SK-N-SH (cell line): Measurements from ENCODE around the gene FAM229B. TPM values are rescaled to one million over a fixed set of nuclear protein-coding genes. Genes with fewer than 3 reads are reported as not detected.

Experiments
- CTCF ChIA-PET: fragments of 300-600, 350-600 bp; formaldehyde crosslinking; extraction: SDS; loops from one replicate; lab custom pipeline; 2021; lab: Yijun Ruan, JAX
- POLR2A ChIA-PET: fragments of 350-600 bp; sonication (Branson Sonifier 250); formaldehyde crosslinking; extraction: SDS; loops from one replicate; lab custom pipeline; 2020; ENCODE audit warnings: antibody characterized with exemption, inconsistent platforms; lab: Yijun Ruan, JAX
- DNase-seq: peaks from one replicate; pipeline ENCODE4 v3.0.0; 2012
- H2AFZ ChIP-seq: fragments of 200-600 bp; sonication (generic); 2 replicates; pipeline ENCODE4 v1.8.1; 2016; ENCODE audit warnings: antibody characterized with exemption, mild to moderate bottlenecking, low read depth
- H3F3A ChIP-seq: fragments of 200-600 bp; sonication (generic); replicated peaks from 2 replicates; pipeline ENCODE3; 2016; ENCODE audit warnings: antibody characterized with exemption, mild to moderate bottlenecking; ENCODE audit not compliant: insufficient read depth
- H3K27ac ChIP-seq, 2 experiments: fragments of 200-500 bp in 1 of 2; fragments of 200-600 bp in 1 of 2; sonication (Bioruptor generic) in 1 of 2; sonication (generic), shearing (Covaris generic) in 1 of 2; 2 replicates each; pipeline versions ENCODE4 v1.5.1 to v1.6.1; 2014 to 2016; ENCODE audit warnings: low read depth in 2 of 2, inconsistent platforms in 1 of 2, low read length in 1 of 2, mild to moderate bottlenecking in 1 of 2, mixed read lengths in 1 of 2
- H3K27me3 ChIP-seq: fragments of 200-600 bp; sonication (generic), shearing (Covaris generic); 2 replicates; pipeline ENCODE4 v1.6.1; 2016; ENCODE audit warnings: mixed run types; ENCODE audit not compliant: insufficient read depth
- H3K36me3 ChIP-seq, 2 experiments: fragments of 200-500 bp in 1 of 2; fragments of 200-600 bp in 1 of 2; sonication (Bioruptor generic) in 1 of 2; sonication (generic) in 1 of 2; replicated peaks in 1 of 2; 2 replicates each; pipeline versions ENCODE3 to v1.5.1; 2014 to 2016; ENCODE audit warnings: low read length in 1 of 2, mild to moderate bottlenecking in 1 of 2; ENCODE audit not compliant: insufficient read depth in 2 of 2, control insufficient read depth in 1 of 2
- H3K4me1 ChIP-seq, 2 experiments: fragments of 200-500 bp in 1 of 2; fragments of 200-600 bp in 1 of 2; sonication (Bioruptor generic) in 1 of 2; sonication (generic), shearing (Covaris generic) in 1 of 2; 2 replicates each; pipeline versions ENCODE4 v1.5.1 to v1.6.1; 2014 to 2016; ENCODE audit warnings: low read depth in 1 of 2, low read length in 1 of 2, mixed run types in 1 of 2; ENCODE audit not compliant: insufficient read depth in 2 of 2, control insufficient read depth in 1 of 2
- H3K4me2 ChIP-seq: fragments of 200-600 bp; sonication (generic), shearing (Covaris generic); 2 replicates; pipeline ENCODE4 v1.6.1; 2017; ENCODE audit warnings: mixed run types
- H3K4me3 ChIP-seq, 2 experiments: fragments of 200-500 bp in 1 of 2; fragments of 200-600 bp in 1 of 2; sonication (Bioruptor generic) in 1 of 2; sonication (generic), shearing (Covaris generic) in 1 of 2; 2 replicates each; pipeline versions ENCODE4 v1.5.1 to v1.8.1; 2014 to 2016; ENCODE audit warnings: low read depth in 2 of 2, inconsistent platforms in 1 of 2, low read length in 1 of 2, mild to moderate bottlenecking in 1 of 2, mixed read lengths in 1 of 2, moderate library complexity in 1 of 2
- H3K79me2 ChIP-seq: fragments of 200-600 bp; sonication (generic); 2 replicates; pipeline ENCODE4 v1.8.1; 2017; ENCODE audit warnings: mild to moderate bottlenecking; ENCODE audit not compliant: insufficient read depth
- H3K9ac ChIP-seq: fragments of 200-600 bp; sonication (generic); 2 replicates; pipeline ENCODE4 v1.6.1; 2017; ENCODE audit warnings: mixed run types
- H3K9me2 ChIP-seq: fragments of 200-600 bp; sonication (generic); 2 replicates; pipeline ENCODE4 v1.6.1; 2017; ENCODE audit warnings: mixed run types
- H3K9me3 ChIP-seq: fragments of 200-600 bp; sonication (generic); 2 replicates; pipeline ENCODE4 v1.6.1; 2017; ENCODE audit warnings: mixed run types, mild to moderate bottlenecking, moderate library complexity
- H4K20me1 ChIP-seq: fragments of 200-600 bp; sonication (generic); 2 replicates; pipeline ENCODE4 v1.6.1; 2017; ENCODE audit warnings: mild to moderate bottlenecking, mixed run types; ENCODE audit not compliant: insufficient read depth
- CHD2 ChIP-seq: fragments of 150-350 bp; IDR thresholded peaks from 2 replicates; pipeline ENCODE4 v1.6.1; 2018; ENCODE audit warnings: low read length; ENCODE audit not compliant: partially characterized antibody
- EP300 ChIP-seq, 2 experiments: IDR thresholded peaks; 2 replicates each; pipeline versions ENCODE4 v1.4.0 to v1.6.1; 2012; ENCODE audit warnings: borderline replicate concordance in 1 of 2, low read depth in 1 of 2, low read length in 1 of 2
- EZH2phosphoT487 ChIP-seq: fragments of 200-600 bp; sonication (generic); IDR thresholded peaks from 2 replicates; pipeline ENCODE4 v1.6.1; 2017; ENCODE audit warnings: low read depth, mixed run types, mild to moderate bottlenecking, antibody characterized with exemption, moderate library complexity, borderline replicate concordance
- FOXJ3 ChIP-seq: sonication (generic); formaldehyde crosslinking; IDR thresholded peaks from 2 replicates; pipeline ENCODE4 v1.5.1; 2020; ENCODE audit warnings: mild to moderate bottlenecking, missing genetic modification reagents
- GABPA ChIP-seq: IDR thresholded peaks from 2 replicates; pipeline ENCODE4 v1.4.0; 2012; ENCODE audit warnings: low read depth, mild to moderate bottlenecking
- JUND ChIP-seq: IDR thresholded peaks from 2 replicates; pipeline ENCODE4 v1.4.0; 2012
- MAX ChIP-seq: IDR thresholded peaks from 2 replicates; pipeline ENCODE4 v1.4.0; 2012; ENCODE audit warnings: low read depth
- MXI1 ChIP-seq: IDR thresholded peaks from 2 replicates; pipeline ENCODE4 v1.6.1; 2012; ENCODE audit warnings: mild to moderate bottlenecking, low read depth, low read length, improper control_type of control experiment
- NRF1 ChIP-seq: IDR thresholded peaks from 2 replicates; pipeline ENCODE4 v1.6.1; 2012; ENCODE audit warnings: low read depth, mild to moderate bottlenecking, low read length
- PBX3 ChIP-seq: IDR thresholded peaks from 2 replicates; pipeline ENCODE4; 2012
- POLR2AphosphoS5 ChIP-seq: IDR thresholded peaks from 2 replicates; pipeline ENCODE4 v1.6.1; 2012; ENCODE audit warnings: low read depth, low read length
- RAD21 ChIP-seq: IDR thresholded peaks from 2 replicates; pipeline ENCODE4 v1.6.1; 2012; ENCODE audit warnings: mild to moderate bottlenecking, low read length
- REST ChIP-seq: IDR thresholded peaks from 2 replicates; pipeline ENCODE4 v1.6.1; 2012; ENCODE audit warnings: mild to moderate bottlenecking, low read depth, low read length, moderate library complexity
- RFX5 ChIP-seq: IDR thresholded peaks from 2 replicates; pipeline ENCODE4 v1.6.1; 2012; ENCODE audit warnings: mild to moderate bottlenecking, improper control_type of control experiment, low read length
- SIN3A ChIP-seq: IDR thresholded peaks from 2 replicates; pipeline ENCODE4 v1.6.1; 2012; ENCODE audit warnings: low read depth, mild to moderate bottlenecking, low read length, moderate library complexity, borderline replicate concordance
- TAF1 ChIP-seq: IDR thresholded peaks from 2 replicates; pipeline ENCODE4 v1.6.1; 2012; ENCODE audit warnings: low read depth, mild to moderate bottlenecking, low read length, moderate library complexity, borderline replicate concordance
- USF2 ChIP-seq: fragments of 150-350 bp; IDR thresholded peaks from 2 replicates; pipeline ENCODE4 v1.6.1; 2017; ENCODE audit warnings: antibody characterized with exemption, low read length, low read depth, borderline replicate concordance
- WGBS: methylation state at CpG from one replicate; pipeline ENCODE4 v1.1.6; 2017; ENCODE audit warnings: low lambda C conversion rate; 5-methylcytosine and 5-hydroxymethylcytosine counted together
- polyA plus RNA-seq, 3 experiments: library from polyadenylated mRNA; depleted of rRNA; stranded (reverse); fragments of >200 nt; gene quantifications; 2 replicates each; pipeline ENCODE4 v1.2.3, GENCODE V29; 2012

FAM229B gene
- polyA plus RNA-seq, 1 of the 3 experiments (the other 2 are of a cell fraction): 15.9 TPM

GRCh38 chr6:112043032-112044007 is 44.1 kb upstream of the FAM229B start (continued):
- TF ChIP-seq RAD21 (peak; percentile 97), FOXJ3 (CRISPR knock-in tag) (no peak), JUND (no peak), EP300 (IDR thresholded peaks at IDR 0.05; ENCODE audit: borderline replicate concordance in 1 of 2, low read depth in 1 of 2, low read length in 1 of 2) (no peak), POLR2AphosphoS5 (peak; percentile 87), USF2 (no peak), RFX5 (peak; percentile 73; the same call in 1 of the 2 replicates)
- TF ChIP-seq, all 33 proteins: peak for 13

- Histone ChIP-seq H3K4me1 (peaks cover 6 to 11% of the 10 kb centered on the region in 2 experiments), H2AFZ (no peak overlapping the region), H3K4me3 (no peak overlapping the region), H3F3A (peaks cover 23% of the 10 kb centered on the region), H3K27ac (peak overlapping the region; percentile 18 to 96; a peak in 3 of 4 replicates), H3K36me3 (no peaks in the 10 kb centered on the region), H3K27me3 (no peaks in the 10 kb centered on the region), H3K9ac (no peak overlapping the region), H3K9me2 (no peaks in the 10 kb centered on the region), H3K4me2 (0 out of 2 replicates have a peak overlapping the region, but pooled peaks have one; percentile 69), H3K9me3 (no peaks in the 10 kb centered on the region), H4K20me1 (no peaks in the 10 kb centered on the region), H3K79me2 (no peaks in the 10 kb centered on the region)
- no peak for DNase-seq
- CTCF ChIA-PET: interaction anchor here (0.6 to 6.1 kb wide), 16 partner anchors 8 to 785 kb away, joined by 3 to 65 read pairs (median 6); partner anchors contain the start of gene CCN6
- TF ChIP-seq JUND (no peak), TAF1 (no peak), NRF1 (no peak), CHD2 (no peak), EZH2phosphoT487 (no peak), PBX3 (no peak)
- 75% methylated on average over 8 of the region's 8 CpGs for WGBS
- POLR2A ChIA-PET: no interaction called here
Observed at GRCh38 chr6:112044196-112044595, 43.2 kb upstream of the FAM229B start.

- peak overlapping the region; percentile 31 to 96; a peak in 3 of 4 replicates for H3K27ac ChIP-seq
- TF ChIP-seq GABPA: no peak
- no peak for TF ChIP-seq USF2
- no peak for TF ChIP-seq REST
- no peak for TF ChIP-seq RAD21
- TF ChIP-seq SIN3A: no peak
- TF ChIP-seq MAX: no peak
- TF ChIP-seq MXI1: no peak
- 0 out of 2 replicates have a peak, but pooled peaks have one; percentile 15 for TF ChIP-seq JUND
Observed at GRCh38 chr6:112044856-112045255, 42.5 kb upstream of the FAM229B start.

More at GRCh38 chr6:112044856-112045255, 42.5 kb upstream of the FAM229B start:
- H3K4me1 ChIP-seq: peaks cover 6% of the 10 kb centered on the region in 2 experiments
- no peak for DNase-seq
- peak overlapping the region; percentile 13; the same call in 1 of the 2 replicates for H3K4me2 ChIP-seq
- CTCF ChIA-PET: interaction anchor here (0.8 to 6.1 kb wide), 14 partner anchors 10 to 786 kb away, joined by 3 to 65 read pairs (median 6); partner anchors contain the start of gene CCN6
- no peaks in the 10 kb centered on the region for H3K79me2 ChIP-seq
- POLR2A ChIA-PET: no interaction called here
- no peaks in the 10 kb centered on the region for H3K9me2 ChIP-seq
- H4K20me1 ChIP-seq: no peaks in the 10 kb centered on the region
- no peak overlapping the region for H2AFZ ChIP-seq
- no peaks in the 10 kb centered on the region for H3K9me3 ChIP-seq
- no peak overlapping the region for H3K9ac ChIP-seq
- 19% methylated on average over 3 of the region's 3 CpGs for WGBS
- no peaks in the 10 kb centered on the region for H3K36me3 ChIP-seq
- H3K27me3 ChIP-seq: no peaks in the 10 kb centered on the region
- no peak overlapping the region for H3K4me3 ChIP-seq
- peaks cover 23% of the 10 kb centered on the region for H3F3A ChIP-seq
